Body of pancreas (tissue), 4 donors: Measurements from ENCODE around the gene PHKB. TPM values are rescaled to one million over a fixed set of nuclear protein-coding genes. Genes with fewer than 3 reads are reported as not detected.

Experiments used
- ATAC-seq: fragments of 150-250 bp; one replicate; pipeline ENCODE4 v1.9.1; 2016
- DNase-seq, 4 donors: peaks; one replicate each; pipeline ENCODE4 v3.0.0-alpha.2; 2019
- H3K27ac ChIP-seq, 4 donors: fragments of 200-600 bp; sonication (generic); 1 replicate in 3 of 4; 2 replicates in 1 of 4; pipeline versions ENCODE4 v1.5.1 to v1.6.1; 2016 to 2019; ENCODE audit warnings: mild to moderate bottlenecking in 1 of 4, mixed read lengths in 1 of 4, moderate library complexity in 1 of 4
- H3K27me3 ChIP-seq, 2 donors: fragments of 200-600 bp; sonication (generic); one replicate each; pipeline ENCODE4 v1.6.0; 2016; ENCODE audit warnings: mild to moderate bottlenecking in 1 of 2
- H3K36me3 ChIP-seq, 2 donors: fragments of 200-600 bp; sonication (generic); replicated peaks in 1 of 2; 2 replicates each; pipeline ENCODE4 v1.5.1; 2016; ENCODE audit warnings: low read depth in 2 of 2; ENCODE audit not compliant: insufficient read depth in 1 of 2
- H3K4me1 ChIP-seq: fragments of 200-600 bp; sonication (generic); one replicate; pipeline ENCODE4 v1.6.0; 2016
- H3K4me3 ChIP-seq, 2 donors: fragments of 200-600 bp; sonication (generic); 1 replicate in 1 of 2; 2 replicates in 1 of 2; pipeline ENCODE4 v1.5.1; 2016 to 2019
- H3K9me3 ChIP-seq, 3 donors: fragments of 200-600 bp; sonication (generic); 1 replicate in 2 of 3; 2 replicates in 1 of 3; pipeline ENCODE4 v1.5.1; 2016
- POLR2A ChIP-seq, 3 donors: fragments of 450-650 bp; IDR thresholded peaks; one replicate each; pipeline ENCODE4 v1.6.1; 2016; ENCODE audit warnings: antibody characterized with exemption in 3 of 3, mild to moderate bottlenecking in 2 of 3
- WGBS, 2 donors: methylation state at CpG; one replicate each; pipeline ENCODE4 v1.1.5; 2017; 5-methylcytosine and 5-hydroxymethylcytosine counted together
- intact Hi-C: fragments of 100-400 bp; cut with DNase I; formaldehyde crosslinking; loops from one replicate; pipeline ENCODE4 v1.15.1; 2023
- total RNA-seq, 2 donors: library from RNA; depleted of rRNA; stranded (reverse); fragments of >200 nt; gene quantifications; one replicate each; pipeline ENCODE4 v1.1.0, GENCODE V29; 2016
- TF ChIP-seq, protein P1 (sequence below), 7 experiments: fragments of 450-650 bp in 4 of 7; fragments of 200-600 bp in 3 of 7; sonication (generic) in 3 of 7; IDR thresholded peaks; one replicate each; pipeline ENCODE4 v1.5.1; 2016 to 2019; ENCODE audit warnings: antibody characterized with exemption in 7 of 7

PHKB gene
- total RNA-seq, 2 donors from 2014 or later = 41.5 to 72.5 TPM

DNA sequence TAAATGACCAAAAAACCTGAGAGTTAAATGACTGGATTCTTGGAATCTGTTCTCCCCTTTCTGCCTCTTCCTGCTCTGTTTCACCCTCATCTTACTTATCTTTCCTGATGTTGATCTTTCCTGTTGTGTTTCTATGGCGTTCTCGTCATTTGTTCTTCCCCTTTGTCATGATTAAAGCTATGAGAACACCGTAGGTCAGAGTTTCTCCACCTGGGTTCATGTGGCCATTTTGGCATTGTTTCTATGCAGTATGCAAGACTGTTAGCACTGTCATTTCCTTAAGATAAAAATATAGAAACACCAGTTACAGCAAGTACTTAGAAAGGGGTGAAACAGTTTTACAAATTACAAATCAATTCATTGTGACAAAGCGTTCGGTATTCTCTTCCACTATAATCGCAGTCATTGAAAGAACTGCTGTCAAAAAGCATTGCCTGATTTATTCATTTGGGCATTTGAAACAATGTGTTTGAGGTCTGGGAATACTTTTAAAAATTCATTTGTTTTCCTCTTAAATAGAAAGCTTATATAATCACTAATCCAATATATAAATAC, 166.0 kb downstream of the PHKB start:
- intact Hi-C loops = no loop called here
- TF ChIP-seq POLR2A (IDR thresholded peaks at IDR 0.05) = no peak
- TF ChIP-seq, protein P1, sequence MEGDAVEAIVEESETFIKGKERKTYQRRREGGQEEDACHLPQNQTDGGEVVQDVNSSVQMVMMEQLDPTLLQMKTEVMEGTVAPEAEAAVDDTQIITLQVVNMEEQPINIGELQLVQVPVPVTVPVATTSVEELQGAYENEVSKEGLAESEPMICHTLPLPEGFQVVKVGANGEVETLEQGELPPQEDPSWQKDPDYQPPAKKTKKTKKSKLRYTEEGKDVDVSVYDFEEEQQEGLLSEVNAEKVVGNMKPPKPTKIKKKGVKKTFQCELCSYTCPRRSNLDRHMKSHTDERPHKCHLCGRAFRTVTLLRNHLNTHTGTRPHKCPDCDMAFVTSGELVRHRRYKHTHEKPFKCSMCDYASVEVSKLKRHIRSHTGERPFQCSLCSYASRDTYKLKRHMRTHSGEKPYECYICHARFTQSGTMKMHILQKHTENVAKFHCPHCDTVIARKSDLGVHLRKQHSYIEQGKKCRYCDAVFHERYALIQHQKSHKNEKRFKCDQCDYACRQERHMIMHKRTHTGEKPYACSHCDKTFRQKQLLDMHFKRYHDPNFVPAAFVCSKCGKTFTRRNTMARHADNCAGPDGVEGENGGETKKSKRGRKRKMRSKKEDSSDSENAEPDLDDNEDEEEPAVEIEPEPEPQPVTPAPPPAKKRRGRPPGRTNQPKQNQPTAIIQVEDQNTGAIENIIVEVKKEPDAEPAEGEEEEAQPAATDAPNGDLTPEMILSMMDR (IDR thresholded peaks at IDR 0.05) = no peak
- Histone ChIP-seq H3K27ac (no peak overlapping the region), H3K27me3 (no peaks in the 10 kb centered on the region), H3K9me3 (no peaks in the 10 kb centered on the region), H3K36me3 (no peaks in the 10 kb centered on the region), H3K4me1 (no peaks in the 10 kb centered on the region), H3K4me3 (no peak overlapping the region)
- ATAC-seq (no peak), DNase-seq (no peak)
- WGBS, 2 donors = 48 to 64% methylated on average over 6 of the region's 6 CpGs

DNA sequence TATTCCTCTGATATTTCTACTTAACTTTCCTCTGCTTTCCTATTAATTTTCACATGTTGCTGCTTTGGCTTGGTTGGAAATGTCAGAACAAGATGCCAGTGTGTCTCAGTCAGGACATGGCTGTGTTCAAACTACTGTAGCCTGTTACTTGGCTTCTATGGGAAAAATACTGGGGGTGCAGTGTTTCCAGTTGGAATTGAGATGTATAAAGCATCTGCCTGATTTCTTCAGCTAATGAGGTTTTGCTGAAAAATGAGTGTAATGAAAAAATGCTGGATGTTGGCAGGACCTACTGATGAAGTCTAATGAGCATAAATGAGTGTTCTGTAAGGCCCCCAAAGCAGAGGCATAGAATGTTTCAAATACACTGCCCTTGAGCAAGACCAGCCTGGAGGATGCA, 166.6 kb downstream of the PHKB start:
- TF ChIP-seq, protein P1 (IDR thresholded peaks at IDR 0.05) = no peak
- TF ChIP-seq POLR2A (IDR thresholded peaks at IDR 0.05) = no peak
- Histone ChIP-seq H3K27me3 (no peaks in the 10 kb centered on the region), H3K27ac (no peak overlapping the region), H3K9me3 (no peaks in the 10 kb centered on the region), H3K4me1 (no peaks in the 10 kb centered on the region), H3K36me3 (no peaks in the 10 kb centered on the region), H3K4me3 (no peak overlapping the region)
- intact Hi-C loops = no loop called here
- DNase-seq = no peak
- no peak for ATAC-seq

DNA sequence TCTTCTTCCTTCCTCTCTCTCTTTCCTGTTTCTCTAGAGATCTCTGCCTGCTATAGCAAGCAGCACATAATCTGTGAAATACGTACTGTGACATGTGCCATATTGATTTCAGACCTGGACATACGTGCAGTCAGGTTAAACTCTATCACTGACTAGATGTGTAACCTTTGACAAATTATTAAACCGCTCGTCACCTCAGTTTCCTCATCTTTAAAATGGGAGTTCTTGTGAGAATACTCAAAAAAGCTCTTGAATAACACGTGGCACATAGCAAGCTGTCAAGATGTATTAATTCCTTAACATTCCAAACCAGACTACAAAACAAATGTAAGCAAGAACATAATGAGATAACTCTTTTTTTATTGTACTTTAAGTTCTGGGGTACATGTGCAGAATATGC, 170.0 kb downstream of the PHKB start:
- TF ChIP-seq, protein P1 (IDR thresholded peaks at IDR 0.05) = no peak
- no peak for TF ChIP-seq POLR2A (IDR thresholded peaks at IDR 0.05)
- ATAC-seq = no peak
- no peaks in the 10 kb centered on the region for H3K9me3 ChIP-seq
- no peak overlapping the region for H3K4me3 ChIP-seq
- H3K27ac ChIP-seq = no peak overlapping the region
- WGBS, 2 donors = 97 to 98% methylated on average over 5 of the region's 5 CpGs
- no peaks in the 10 kb centered on the region for H3K27me3 ChIP-seq
- no peak for DNase-seq
- H3K4me1 ChIP-seq = no peaks in the 10 kb centered on the region
- no peaks in the 10 kb centered on the region for H3K36me3 ChIP-seq
- intact Hi-C loops = no loop called here

DNA sequence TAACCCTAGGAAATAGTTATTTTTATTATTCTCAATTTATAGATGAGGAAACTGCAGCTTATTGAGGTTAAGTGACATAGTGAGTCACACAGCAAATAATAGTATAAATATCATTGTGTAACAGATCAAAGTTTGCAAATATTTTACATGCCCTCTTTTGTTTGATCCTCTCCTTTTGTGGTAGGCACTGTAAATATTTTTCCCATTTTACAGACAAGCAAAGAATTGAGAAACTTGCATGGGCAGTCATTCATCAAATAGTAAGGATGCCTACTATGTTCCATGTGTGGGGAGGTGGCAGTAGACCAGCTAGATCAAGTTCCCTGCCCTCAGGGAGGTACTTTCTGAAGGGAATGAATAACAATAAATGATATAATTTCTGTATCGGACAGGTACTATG, 173.0 kb downstream of the PHKB start:
- Histone ChIP-seq H3K9me3 (no peaks in the 10 kb centered on the region), H3K4me1 (no peaks in the 10 kb centered on the region), H3K4me3 (no peak overlapping the region), H3K27me3 (no peaks in the 10 kb centered on the region), H3K36me3 (no peaks in the 10 kb centered on the region), H3K27ac (no peak overlapping the region)
- intact Hi-C loops = no loop called here
- ATAC-seq (no peak), DNase-seq (no peak)
- TF ChIP-seq, protein P1 (IDR thresholded peaks at IDR 0.05) = no peak
- TF ChIP-seq POLR2A (IDR thresholded peaks at IDR 0.05) = no peak
- 100% methylated on average over 1 of the region's 1 CpG for WGBS, 2 donors

DNA sequence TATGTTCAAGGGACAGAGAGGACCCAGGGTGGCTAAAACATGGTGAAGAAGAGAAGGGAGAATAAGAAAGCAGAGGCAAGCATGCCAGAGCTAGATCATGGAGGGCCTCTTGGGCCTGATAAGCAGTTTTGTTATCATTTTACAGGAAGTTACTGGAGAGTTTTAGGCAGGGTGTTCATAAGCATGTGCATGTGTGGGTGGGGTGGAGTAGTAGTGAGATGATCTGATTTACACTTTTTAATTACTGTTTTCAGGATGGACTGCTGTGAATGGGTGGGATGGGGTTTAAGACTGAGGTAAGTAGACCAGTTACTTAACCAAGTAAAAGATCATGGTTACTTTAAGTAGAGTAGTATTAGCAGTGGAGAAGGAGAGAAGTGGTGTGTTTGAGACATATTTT, 173.6 kb downstream of the PHKB start:
- TF ChIP-seq, protein P1 (IDR thresholded peaks at IDR 0.05) = no peak
- no peak for TF ChIP-seq POLR2A (IDR thresholded peaks at IDR 0.05)
- H3K27me3 ChIP-seq = no peaks in the 10 kb centered on the region
- ATAC-seq = no peak
- H3K4me1 ChIP-seq = no peaks in the 10 kb centered on the region
- no peaks in the 10 kb centered on the region for H3K9me3 ChIP-seq
- no peaks in the 10 kb centered on the region for H3K36me3 ChIP-seq
- H3K27ac ChIP-seq = no peak overlapping the region
- intact Hi-C loops = no loop called here
- no peak overlapping the region for H3K4me3 ChIP-seq
- no peak for DNase-seq
